GM12878 (cell line): ENCODE results near the gene GLB1L2. TPM values are rescaled to one million over a fixed set of nuclear protein-coding genes. Genes with fewer than 3 reads are reported as not detected.

ENCODE experiments used
- ATAC-seq: fragments of 200-7000 bp; cut with Tn5 transposase; 3 replicates; pipeline ENCODE4 v1.9.1; 2020; ENCODE audit warnings: mild to moderate bottlenecking, moderate library complexity
- BruUV-seq: library from RNA; stranded (reverse); fragments of 400-500 nt; replicated peaks from 2 replicates; lab custom pipeline; 2021; lab: Mats Ljungman, UMichigan
- CTCF ChIA-PET: fragments of 300-600 bp; sonication (Branson Sonifier 250); formaldehyde crosslinking; extraction: SDS; loops from one replicate; lab custom pipeline; 2021; ENCODE audit warnings: inconsistent platforms; lab: Yijun Ruan, JAX
- POLR2A ChIA-PET: fragments of 350-600 bp; formaldehyde crosslinking; extraction: SDS; loops from one replicate; lab custom pipeline; 2021; ENCODE audit warnings: inconsistent platforms; lab: Charles Lee
- RAD21 ChIA-PET: fragments of 300-600 bp; sonication (Branson Sonifier 250); formaldehyde crosslinking; loops from one replicate; lab custom pipeline; 2023; ENCODE audit warnings: antibody characterized with exemption; ENCODE audit not compliant: unreplicated experiment; lab: Charles Lee
- SMC1A ChIA-PET: fragments of 300-600 bp; sonication (Branson Sonifier 250); formaldehyde crosslinking; loops from one replicate; lab custom pipeline; 2023; ENCODE audit not compliant: unreplicated experiment, uncharacterized antibody; lab: Charles Lee
- DNase-seq: peaks from one replicate; pipeline ENCODE4 v3.0.0-alpha.2; 2011; ENCODE audit warnings: low read depth, low spot score
- FAIRE-seq: peaks from 3 replicates; lab custom pipeline; 2011; peaks lifted over from hg19 to GRCh38; lab: Jason Lieb, UNC
- H2AFZ ChIP-seq: 2 replicates; pipeline ENCODE4 v1.6.0; 2011; ENCODE audit warnings: low read depth, low read length, control low read depth; ENCODE audit not compliant: control insufficient read depth
- H3K27ac ChIP-seq: 2 replicates; pipeline ENCODE4 v1.5.1; 2011; ENCODE audit warnings: control low read depth; ENCODE audit not compliant: control insufficient read depth, insufficient read depth
- H3K27me3 ChIP-seq, 2 experiments: replicated peaks in 1 of 2; 2 replicates each; pipeline versions ENCODE4 v1.6.0 to v1.6.1; 2011; ENCODE audit warnings: low read length in 1 of 2; ENCODE audit not compliant: control insufficient read depth in 2 of 2, insufficient read depth in 2 of 2
- H3K36me3 ChIP-seq, 2 experiments: 2 replicates each; pipeline ENCODE4 v1.5.1; 2011; ENCODE audit warnings: low read length in 1 of 2; ENCODE audit not compliant: control insufficient read depth in 2 of 2, insufficient read depth in 2 of 2
- H3K4me1 ChIP-seq: 2 replicates; pipeline ENCODE4 v1.6.1; 2011; ENCODE audit warnings: mild to moderate bottlenecking, low read length, moderate library complexity, mixed read lengths; ENCODE audit not compliant: control insufficient read depth, insufficient read depth
- H3K4me2 ChIP-seq: 2 replicates; pipeline ENCODE4 v1.6.0; 2011; ENCODE audit warnings: control low read depth; ENCODE audit not compliant: control insufficient read depth, insufficient read depth
- H3K4me3 ChIP-seq: fragments of 200-600 bp; sonication (generic); 2 replicates; pipeline ENCODE4 v1.5.1; 2016
- H3K79me2 ChIP-seq: 2 replicates; pipeline ENCODE4 v1.6.0; 2011; ENCODE audit warnings: low read length; ENCODE audit not compliant: control insufficient read depth, insufficient read depth
- H3K9ac ChIP-seq: 2 replicates; pipeline ENCODE4 v1.8.0; 2011; ENCODE audit warnings: low read length, control low read depth, mixed read lengths; ENCODE audit not compliant: control insufficient read depth, insufficient read depth
- H3K9me3 ChIP-seq: replicated peaks from 3 replicates; pipeline ENCODE4 v1.5.1; 2011; ENCODE audit warnings: mild to moderate bottlenecking, low read length; ENCODE audit not compliant: control insufficient read depth, insufficient read depth
- H4K20me1 ChIP-seq: 2 replicates; pipeline ENCODE4 v1.6.0; 2011; ENCODE audit not compliant: control insufficient read depth, insufficient read depth
- CHD4 ChIP-seq: fragments of 200-600 bp; sonication (generic); IDR thresholded peaks from 2 replicates; pipeline ENCODE4 v1.6.1; 2016; ENCODE audit warnings: mild to moderate bottlenecking
- DPF2 ChIP-seq: fragments of 450-650 bp; IDR thresholded peaks from 2 replicates; pipeline ENCODE4 v1.6.1; 2017; ENCODE audit warnings: mild to moderate bottlenecking
- EGR1 ChIP-seq, 2 experiments: IDR thresholded peaks; 1 replicate in 1 of 2; 2 replicates in 1 of 2; pipeline ENCODE4 v1.6.1; 2011 to 2012; ENCODE audit warnings: low read depth in 2 of 2, low read length in 2 of 2, borderline replicate concordance in 1 of 2, mild to moderate bottlenecking in 1 of 2, moderate library complexity in 1 of 2
- ETV6 ChIP-seq, 2 experiments: fragments of 450-650 bp in 1 of 2; IDR thresholded peaks in 1 of 2; conservative IDR thresholded peaks in 1 of 2; 2 replicates each; pipeline ENCODE4 v1.6.1; 2014; ENCODE audit warnings: antibody characterized with exemption in 1 of 2, borderline replicate concordance in 1 of 2, low read depth in 1 of 2, mild to moderate bottlenecking in 1 of 2, moderate library complexity in 1 of 2
- HDAC6 ChIP-seq: fragments of 200-600 bp; sonication (generic); IDR thresholded peaks from one replicate; pipeline ENCODE4 v1.8.0; 2017; ENCODE audit warnings: antibody characterized with exemption; ENCODE audit not compliant: unreplicated experiment
- MEF2B ChIP-seq: fragments of 450-650 bp; IDR thresholded peaks from 2 replicates; pipeline ENCODE4 v1.6.1; 2018; ENCODE audit warnings: mild to moderate bottlenecking, moderate library complexity; ENCODE audit not compliant: partially characterized antibody, poor library complexity, severe bottlenecking
- SIN3A ChIP-seq: IDR thresholded peaks from 2 replicates; pipeline ENCODE4 v1.6.1; 2012; ENCODE audit warnings: low read depth, low read length, improper control_type of control experiment
- SUZ12 ChIP-seq: fragments of 200-600 bp; sonication (generic); IDR thresholded peaks from one replicate; pipeline ENCODE4 v1.6.1; 2018; ENCODE audit warnings: antibody characterized with exemption, mild to moderate bottlenecking; ENCODE audit not compliant: unreplicated experiment
- WGBS: methylation state at CpG from one replicate; pipeline ENCODE4 v1.1.6; 2016; ENCODE audit warnings: low lambda C conversion rate; ENCODE audit not compliant: insufficient replicate concordance, insufficient coverage; ENCODE audit errors: missing lambda C conversion rate; 5-methylcytosine and 5-hydroxymethylcytosine counted together
- in situ Hi-C: fragments of 300-500 bp; cut with MboI; formaldehyde crosslinking; loops from 9 replicates; pipeline ENCODE4 v1.14.3; 2018; ENCODE audit warnings: mixed read lengths
- intact Hi-C: fragments of 100-400 bp; cut with micrococcal nuclease; formaldehyde crosslinking; loops from one replicate; pipeline ENCODE4 v1.14.2; 2022; ENCODE audit not compliant: unreplicated experiment
- polyA plus RNA-seq, 11 experiments: library from polyadenylated mRNA; depleted of rRNA in 4 of 11; unstranded in 6 of 11; stranded (reverse) in 5 of 11; fragments of >200 nt; fragmentation: Nextera tagmentation in 4 of 11; fragmentation: Illumina TruSeq in 1 of 11; extraction: Ambion mirVana in 4 of 11; extraction: Trizol in 1 of 11; gene quantifications; 1 replicate in 1 of 11; 2 replicates in 10 of 11; pipeline versions ENCODE4 v1.2.1 to v1.2.3, GENCODE V29; 2011 to 2016; ENCODE audit warnings: inconsistent platforms in 2 of 11, missing spikeins in 2 of 11, low read depth in 1 of 11
- total RNA-seq, 4 experiments: library from RNA; depleted of rRNA in 3 of 4; stranded (reverse); fragments of >200 nt in 3 of 4; fragmentation: Illumina TruSeq in 1 of 4; extraction: Trizol in 1 of 4; gene quantifications; 2 replicates each; pipeline versions ENCODE4 v1.2.1 to v1.2.3, GENCODE V29; 2013 to 2021
- TF ChIP-seq, protein P1 (sequence below): fragments of 450-650 bp; conservative IDR thresholded peaks from 2 replicates; pipeline ENCODE4 v1.6.1; 2017; ENCODE audit warnings: mild to moderate bottlenecking, moderate library complexity
- TF ChIP-seq, protein P2 (sequence below), 3 experiments: IDR thresholded peaks in 2 of 3; conservative IDR thresholded peaks in 1 of 3; 2 replicates each; pipeline ENCODE4 v1.5.1; 2011; ENCODE audit warnings: low read depth in 3 of 3, low read length in 3 of 3, mild to moderate bottlenecking in 3 of 3, control low read depth in 2 of 3, moderate library complexity in 2 of 3, inconsistent platforms in 1 of 3, mixed read lengths in 1 of 3; ENCODE audit not compliant: control insufficient read depth in 2 of 3, insufficient read depth in 1 of 3; ENCODE audit errors: extremely low read depth in 1 of 3
- TF ChIP-seq, protein P3 (sequence below): fragments of 450-650 bp; IDR thresholded peaks from 2 replicates; pipeline ENCODE4 v1.6.1; 2017; ENCODE audit warnings: mild to moderate bottlenecking

The GLB1L2 gene
- total and polyA plus RNA-seq, 10 of the 15 experiments (the other 5 are each of a cell fraction or from before 2014, with no cell fraction given), result 0.04 to 0.85 (median 0.49) TPM

DNA sequence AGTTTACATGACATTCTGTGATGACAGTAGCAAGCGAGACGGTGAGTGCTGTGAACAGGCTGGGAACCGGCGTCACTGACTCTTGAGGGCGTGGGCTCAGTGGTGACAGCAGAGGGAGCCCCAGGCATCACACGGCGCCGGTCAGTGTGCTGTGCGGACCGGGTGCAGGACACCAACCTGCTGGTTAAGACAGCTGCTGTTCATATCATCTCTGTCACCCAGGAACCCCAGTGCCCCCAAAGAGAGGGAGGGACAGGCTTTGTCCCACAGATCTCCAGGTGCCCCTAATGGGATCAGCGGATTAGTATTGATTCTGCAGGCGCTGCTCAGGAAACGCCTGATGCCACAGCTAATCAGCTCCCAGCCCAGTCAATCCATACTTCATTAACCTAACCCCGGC lies 61.9 kb downstream of the GLB1L2 start:
- no TSS peak for BruUV-seq
- ATAC-seq, result peak; percentile 62
- H3K27ac ChIP-seq, result no peak overlapping the region
- WGBS, result 27% methylated on average over 14 of the region's 14 CpGs
- H4K20me1 ChIP-seq, result no peaks in the 10 kb centered on the region
- H3K27me3 ChIP-seq, result no peaks in the 10 kb centered on the region; a peak in 1 of 4 replicates
- intact Hi-C loops (no loop called here), in situ Hi-C loops (no loop called here)
- ChIA-PET POLR2A (no interaction called here), CTCF (no interaction called here), SMC1A (no interaction called here), RAD21 (no interaction called here)
- no peak overlapping the region for H2AFZ ChIP-seq
- H3K9ac ChIP-seq, result no peak overlapping the region
- no peak for FAIRE-seq
- H3K9me3 ChIP-seq, result no peaks in the 10 kb centered on the region
- no peak overlapping the region for H3K4me3 ChIP-seq
- no peak overlapping the region for H3K4me2 ChIP-seq
- H3K79me2 ChIP-seq, result no peaks in the 10 kb centered on the region
- DNase-seq, result no peak
- TF ChIP-seq DPF2 (no peak), ETV6 (conservative IDR thresholded peaks at IDR 0.05 in 1 of 2, IDR thresholded peaks at IDR 0.05 in 1 of 2; ENCODE audit: borderline replicate concordance in 1 of 2, low read depth in 1 of 2) (no peak), HDAC6 (no peak)
- TF ChIP-seq, protein P1, sequence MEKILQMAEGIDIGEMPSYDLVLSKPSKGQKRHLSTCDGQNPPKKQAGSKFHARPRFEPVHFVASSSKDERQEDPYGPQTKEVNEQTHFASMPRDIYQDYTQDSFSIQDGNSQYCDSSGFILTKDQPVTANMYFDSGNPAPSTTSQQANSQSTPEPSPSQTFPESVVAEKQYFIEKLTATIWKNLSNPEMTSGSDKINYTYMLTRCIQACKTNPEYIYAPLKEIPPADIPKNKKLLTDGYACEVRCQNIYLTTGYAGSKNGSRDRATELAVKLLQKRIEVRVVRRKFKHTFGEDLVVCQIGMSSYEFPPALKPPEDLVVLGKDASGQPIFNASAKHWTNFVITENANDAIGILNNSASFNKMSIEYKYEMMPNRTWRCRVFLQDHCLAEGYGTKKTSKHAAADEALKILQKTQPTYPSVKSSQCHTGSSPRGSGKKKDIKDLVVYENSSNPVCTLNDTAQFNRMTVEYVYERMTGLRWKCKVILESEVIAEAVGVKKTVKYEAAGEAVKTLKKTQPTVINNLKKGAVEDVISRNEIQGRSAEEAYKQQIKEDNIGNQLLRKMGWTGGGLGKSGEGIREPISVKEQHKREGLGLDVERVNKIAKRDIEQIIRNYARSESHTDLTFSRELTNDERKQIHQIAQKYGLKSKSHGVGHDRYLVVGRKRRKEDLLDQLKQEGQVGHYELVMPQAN, result no peak
- H3K4me1 ChIP-seq, result no peaks in the 10 kb centered on the region
- no peaks in the 10 kb centered on the region for H3K36me3 ChIP-seq

DNA sequence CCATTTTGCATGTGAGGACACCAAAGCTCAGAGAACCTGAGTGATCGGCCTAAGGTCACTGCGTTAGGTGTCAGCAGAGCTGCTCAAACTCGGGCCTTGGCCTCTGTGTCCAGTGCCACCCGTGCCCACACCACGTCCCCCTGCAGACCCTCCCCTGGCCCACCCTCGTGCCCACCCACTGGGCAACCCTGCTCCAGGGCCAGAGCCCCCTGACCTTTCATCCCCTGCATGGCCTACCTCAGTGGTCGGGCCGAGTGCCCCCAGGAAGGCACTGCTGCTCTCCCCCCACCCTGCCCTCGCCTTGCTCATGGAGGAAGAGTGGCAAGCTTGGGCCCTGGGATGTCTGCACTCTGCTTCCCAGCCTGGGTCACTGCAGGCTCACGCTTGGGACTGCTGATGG lies 62.5 kb downstream of the GLB1L2 start:
- intact Hi-C loops (no loop called here), in situ Hi-C loops (no loop called here)
- ATAC-seq (no peak), DNase-seq (no peak), FAIRE-seq (no peak)
- CTCF ChIA-PET, result no interaction called here
- Histone ChIP-seq H4K20me1 (no peaks in the 10 kb centered on the region), H3K27ac (no peak overlapping the region), H3K9me3 (no peaks in the 10 kb centered on the region), H3K36me3 (no peaks in the 10 kb centered on the region), H3K4me2 (no peak overlapping the region), H2AFZ (no peak overlapping the region), H3K4me1 (no peaks in the 10 kb centered on the region), H3K27me3 (no peaks in the 10 kb centered on the region; a peak in 2 of 4 replicates), H3K4me3 (no peak overlapping the region), H3K79me2 (no peaks in the 10 kb centered on the region), H3K9ac (no peak overlapping the region)
- WGBS, result 29% methylated on average over 7 of the region's 10 CpGs
- SMC1A ChIA-PET, result no interaction called here
- RAD21 ChIA-PET, result no interaction called here
- POLR2A ChIA-PET, result no interaction called here
- BruUV-seq, result no TSS peak
- TF ChIP-seq, protein P2, sequence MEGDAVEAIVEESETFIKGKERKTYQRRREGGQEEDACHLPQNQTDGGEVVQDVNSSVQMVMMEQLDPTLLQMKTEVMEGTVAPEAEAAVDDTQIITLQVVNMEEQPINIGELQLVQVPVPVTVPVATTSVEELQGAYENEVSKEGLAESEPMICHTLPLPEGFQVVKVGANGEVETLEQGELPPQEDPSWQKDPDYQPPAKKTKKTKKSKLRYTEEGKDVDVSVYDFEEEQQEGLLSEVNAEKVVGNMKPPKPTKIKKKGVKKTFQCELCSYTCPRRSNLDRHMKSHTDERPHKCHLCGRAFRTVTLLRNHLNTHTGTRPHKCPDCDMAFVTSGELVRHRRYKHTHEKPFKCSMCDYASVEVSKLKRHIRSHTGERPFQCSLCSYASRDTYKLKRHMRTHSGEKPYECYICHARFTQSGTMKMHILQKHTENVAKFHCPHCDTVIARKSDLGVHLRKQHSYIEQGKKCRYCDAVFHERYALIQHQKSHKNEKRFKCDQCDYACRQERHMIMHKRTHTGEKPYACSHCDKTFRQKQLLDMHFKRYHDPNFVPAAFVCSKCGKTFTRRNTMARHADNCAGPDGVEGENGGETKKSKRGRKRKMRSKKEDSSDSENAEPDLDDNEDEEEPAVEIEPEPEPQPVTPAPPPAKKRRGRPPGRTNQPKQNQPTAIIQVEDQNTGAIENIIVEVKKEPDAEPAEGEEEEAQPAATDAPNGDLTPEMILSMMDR (IDR thresholded peaks at IDR 0.05 in 2 of 3, conservative IDR thresholded peaks at IDR 0.05 in 1 of 3; ENCODE audit: control insufficient read depth in 2 of 3, extremely low read depth in 1 of 3, insufficient read depth in 1 of 3, low read depth in 3 of 3, low read length in 3 of 3), result no peak
- TF ChIP-seq SIN3A (no peak), EGR1 (IDR thresholded peaks at IDR 0.05; ENCODE audit: borderline replicate concordance in 1 of 2, low read depth in 2 of 2, low read length in 2 of 2) (no peak), SUZ12 (no peak), CHD4 (no peak), MEF2B (no peak)
- TF ChIP-seq, protein P3, sequence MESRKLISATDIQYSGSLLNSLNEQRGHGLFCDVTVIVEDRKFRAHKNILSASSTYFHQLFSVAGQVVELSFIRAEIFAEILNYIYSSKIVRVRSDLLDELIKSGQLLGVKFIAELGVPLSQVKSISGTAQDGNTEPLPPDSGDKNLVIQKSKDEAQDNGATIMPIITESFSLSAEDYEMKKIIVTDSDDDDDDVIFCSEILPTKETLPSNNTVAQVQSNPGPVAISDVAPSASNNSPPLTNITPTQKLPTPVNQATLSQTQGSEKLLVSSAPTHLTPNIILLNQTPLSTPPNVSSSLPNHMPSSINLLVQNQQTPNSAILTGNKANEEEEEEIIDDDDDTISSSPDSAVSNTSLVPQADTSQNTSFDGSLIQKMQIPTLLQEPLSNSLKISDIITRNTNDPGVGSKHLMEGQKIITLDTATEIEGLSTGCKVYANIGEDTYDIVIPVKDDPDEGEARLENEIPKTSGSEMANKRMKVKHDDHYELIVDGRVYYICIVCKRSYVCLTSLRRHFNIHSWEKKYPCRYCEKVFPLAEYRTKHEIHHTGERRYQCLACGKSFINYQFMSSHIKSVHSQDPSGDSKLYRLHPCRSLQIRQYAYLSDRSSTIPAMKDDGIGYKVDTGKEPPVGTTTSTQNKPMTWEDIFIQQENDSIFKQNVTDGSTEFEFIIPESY, result no peak
